ENCODE measurements around the gene GALNT6. TPM values are rescaled to one million over a fixed set of nuclear protein-coding genes. Genes with fewer than 3 reads are reported as not detected.

Gene GALNT6
- total RNA-seq, 1 experiment from 2014 or later: 6.5 TPM

- CTCF ChIA-PET: interaction anchor here (0.6 kb wide), 1 partner anchor 85 kb away, joined by 3 read pairs; no protein-coding TSS in a partner anchor
- in situ Hi-C loops (cut with HindIII; ENCODE audit: low pct_unique_long_range_greater_than_20kb, low sequenced_read_pairs) (no loop called here), intact Hi-C loops (cut with micrococcal nuclease; ENCODE audit: unreplicated experiment) (no loop called here)
- Histone ChIP-seq H3K9me3 (ENCODE audit: control insufficient read depth, insufficient read depth, low read depth, low read length) (no peaks in the 10 kb centered on the region), H3K4me3 (ENCODE audit: low read depth in 2 of 2, low read length in 2 of 2) (no peak overlapping the region), H3K27ac (ENCODE audit: low read length) (no peak overlapping the region), H3K27me3 (ENCODE audit: control insufficient read depth, insufficient read depth, low read length) (no peaks in the 10 kb centered on the region), H3K36me3 (ENCODE audit: control insufficient read depth, insufficient read depth, low read length) (no peaks in the 10 kb centered on the region), H3K4me1 (ENCODE audit: control insufficient read depth, insufficient read depth, low read length) (no peaks in the 10 kb centered on the region)
- no peak for DNase-seq (ENCODE audit: low read depth, low spot score)
- ATAC-seq: no peak
- TF ChIP-seq CTCF (IDR thresholded peaks at IDR 0.05): no peak
- no peak for TF ChIP-seq REST (IDR thresholded peaks at IDR 0.05; ENCODE audit: insufficient read depth in 1 of 2, low read depth in 2 of 2, low read length in 1 of 2)
- no peak for TF ChIP-seq SIN3A (IDR thresholded peaks at IDR 0.05; ENCODE audit: borderline replicate concordance, insufficient read depth, low read depth, low read length)
- POLR2A ChIA-PET: no interaction called here
- BruUV-seq (replicated peaks): no TSS peak
Measured at GRCh38 chr12:51437431-51437830, 46.2 kb upstream of the GALNT6 start.

- no peaks in the 10 kb centered on the region for H3K27me3 ChIP-seq (ENCODE audit: control insufficient read depth, insufficient read depth, low read length)
- POLR2A ChIA-PET: no interaction called here
- intact Hi-C loops (cut with micrococcal nuclease; ENCODE audit: unreplicated experiment): no loop called here
Measured at GRCh38 chr12:51434305-51434704, 43.1 kb upstream of the GALNT6 start.

More at GRCh38 chr12:51434305-51434704, 43.1 kb upstream of the GALNT6 start:
- DNase-seq (ENCODE audit: low read depth, low spot score) (no peak), ATAC-seq (no peak)
- Histone ChIP-seq H3K36me3 (ENCODE audit: control insufficient read depth, insufficient read depth, low read length) (no peaks in the 10 kb centered on the region), H3K9me3 (ENCODE audit: control insufficient read depth, insufficient read depth, low read depth, low read length) (no peaks in the 10 kb centered on the region), H3K4me3 (ENCODE audit: low read depth in 2 of 2, low read length in 2 of 2) (no peak overlapping the region), H3K27ac (ENCODE audit: low read length) (no peak overlapping the region), H3K4me1 (ENCODE audit: control insufficient read depth, insufficient read depth, low read length) (no peaks in the 10 kb centered on the region)
- CTCF ChIA-PET: interaction anchor here (0.7 kb wide), 1 partner anchor 397 kb away, joined by 6 read pairs; no protein-coding TSS in a partner anchor
- no TSS peak for BruUV-seq (replicated peaks)
- in situ Hi-C loops (cut with HindIII; ENCODE audit: low pct_unique_long_range_greater_than_20kb, low sequenced_read_pairs): no loop called here
- no peak for TF ChIP-seq CTCF (IDR thresholded peaks at IDR 0.05)
- TF ChIP-seq POLR2AphosphoS5 (IDR thresholded peaks at IDR 0.05; ENCODE audit: low read depth, low read length): no peak
- TF ChIP-seq REST (IDR thresholded peaks at IDR 0.05; ENCODE audit: insufficient read depth in 1 of 2, low read depth in 2 of 2, low read length in 1 of 2): no peak
- TF ChIP-seq SIN3A (IDR thresholded peaks at IDR 0.05; ENCODE audit: borderline replicate concordance, insufficient read depth, low read depth, low read length): no peak
- no peak for TF ChIP-seq TCF7L2 (IDR thresholded peaks at IDR 0.05; ENCODE audit: low read depth, low read length)

Measured in Panc1 (cell line).